Panc1 (cell line): ENCODE measurements around the gene OAT. TPM values are rescaled to one million over a fixed set of nuclear protein-coding genes. Genes with fewer than 3 reads are reported as not detected.
A peak's percentile ranks its signal among the peaks of the same experiment; 100 is the strongest.

Experiments
- ATAC-seq: fragments of 200-7000 bp; cut with Tn5 transposase; 2 replicates; pipeline ENCODE4 v1.9.1; 2020; ENCODE audit warnings: mild to moderate bottlenecking, moderate library complexity
- BruUV-seq: library from RNA; stranded (reverse); fragments of 400-500 nt; replicated peaks from 2 replicates; lab custom pipeline; 2021; lab: Mats Ljungman, UMichigan
- CTCF ChIA-PET: fragments of 300-600 bp; sonication (Branson Sonifier 250); formaldehyde crosslinking; loops from one replicate; lab custom pipeline; 2022; ENCODE audit warnings: antibody characterized with exemption; lab: Charles Lee
- POLR2A ChIA-PET: fragments of 300-600 bp; sonication (Branson Sonifier 250); formaldehyde crosslinking; loops from one replicate; lab custom pipeline; 2022; ENCODE audit warnings: antibody characterized with exemption; lab: Charles Lee
- DNase-seq: peaks from one replicate; pipeline ENCODE4 v3.0.0-alpha.2; 2010; ENCODE audit warnings: low read depth, low spot score
- H3K27ac ChIP-seq: 2 replicates; pipeline ENCODE4 v1.5.1; 2011; ENCODE audit warnings: mild to moderate bottlenecking, low read length, inconsistent platforms
- H3K27me3 ChIP-seq: fragments of 200-500 bp; sonication (Bioruptor generic); 2 replicates; pipeline ENCODE4 v1.6.0; 2014; ENCODE audit warnings: low read length, inconsistent platforms; ENCODE audit not compliant: control insufficient read depth, insufficient read depth
- H3K36me3 ChIP-seq: fragments of 200-500 bp; sonication (Bioruptor generic); 2 replicates; pipeline ENCODE4 v1.5.1; 2014; ENCODE audit warnings: inconsistent platforms, mild to moderate bottlenecking, low read length, moderate library complexity; ENCODE audit not compliant: control insufficient read depth, insufficient read depth
- H3K4me1 ChIP-seq: 2 replicates; pipeline ENCODE4 v1.5.1; 2011; ENCODE audit warnings: inconsistent platforms, mild to moderate bottlenecking, low read length, moderate library complexity; ENCODE audit not compliant: control insufficient read depth, insufficient read depth
- H3K4me3 ChIP-seq, 2 experiments: 2 replicates each; pipeline ENCODE4 v1.5.1; 2011 to 2012; ENCODE audit warnings: low read depth in 2 of 2, low read length in 2 of 2, mild to moderate bottlenecking in 2 of 2, inconsistent platforms in 1 of 2, moderate library complexity in 1 of 2
- H3K9me3 ChIP-seq: fragments of 200-500 bp; sonication (Bioruptor generic); 2 replicates; pipeline ENCODE4 v1.5.1; 2014; ENCODE audit warnings: low read depth, mild to moderate bottlenecking, inconsistent platforms, low read length, moderate library complexity; ENCODE audit not compliant: control insufficient read depth, insufficient read depth
- POLR2AphosphoS5 ChIP-seq: IDR thresholded peaks from 2 replicates; pipeline ENCODE4 v1.6.1; 2012; ENCODE audit warnings: mild to moderate bottlenecking, low read depth, low read length, moderate library complexity
- SIN3A ChIP-seq: IDR thresholded peaks from 2 replicates; pipeline ENCODE4 v1.6.1; 2012; ENCODE audit warnings: low read depth, mild to moderate bottlenecking, low read length, moderate library complexity, borderline replicate concordance; ENCODE audit not compliant: insufficient read depth
- TCF7L2 ChIP-seq: IDR thresholded peaks from 2 replicates; pipeline ENCODE4 v1.6.1; 2011; ENCODE audit warnings: mild to moderate bottlenecking, low read depth, low read length, inconsistent platforms
- in situ Hi-C: cut with HindIII; loops from 2 replicates; pipeline ENCODE4 v1.10.0; 2016; ENCODE audit warnings: low sequenced_read_pairs, low pct_unique_long_range_greater_than_20kb
- intact Hi-C: fragments of 100-400 bp; cut with micrococcal nuclease; formaldehyde crosslinking; loops from one replicate; pipeline ENCODE4 v1.10.0; 2022; ENCODE audit not compliant: unreplicated experiment
- total RNA-seq: library from RNA; stranded (reverse); gene quantifications from one replicate; pipeline ENCODE4 v1.2.1, GENCODE V29; 2021; ENCODE audit not compliant: unreplicated experiment
- TF ChIP-seq, protein P1 (sequence below): fragments of 450-650 bp; IDR thresholded peaks from 2 replicates; pipeline ENCODE4 v1.5.1; 2017; ENCODE audit warnings: mild to moderate bottlenecking
- TF ChIP-seq, protein P2 (sequence below), 2 experiments: IDR thresholded peaks; 2 replicates each; pipeline ENCODE4 v1.6.1; 2011 to 2012; ENCODE audit warnings: low read depth in 2 of 2, control low read depth in 1 of 2, low read length in 1 of 2, mild to moderate bottlenecking in 1 of 2, moderate library complexity in 1 of 2; ENCODE audit not compliant: insufficient read depth in 1 of 2

The OAT gene
- total RNA-seq, 1 experiment from 2014 or later = 166 TPM

DNA sequence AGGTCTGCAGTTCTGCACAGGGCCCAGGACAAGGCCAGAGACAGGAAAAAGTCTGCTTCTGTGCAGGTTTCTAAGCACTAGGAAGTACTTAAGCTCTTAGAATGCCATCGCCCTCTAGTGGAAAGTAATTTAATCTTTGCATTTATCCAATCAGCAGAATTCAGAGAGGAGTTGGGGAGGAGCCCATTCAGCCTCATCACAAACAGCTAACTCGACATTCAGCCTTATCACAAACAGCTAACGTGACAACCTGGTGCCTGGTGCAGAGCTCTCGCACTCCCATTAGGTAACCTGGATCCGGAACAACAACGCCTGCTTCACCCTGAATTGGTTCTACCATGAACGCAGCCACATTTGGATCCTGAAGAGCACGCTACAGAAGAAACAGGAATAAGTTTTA lies 15.2 kb downstream of the OAT start:
- DNase-seq (peak; percentile 45), ATAC-seq (peak; percentile 96)
- H3K9me3 ChIP-seq = no peaks in the 10 kb centered on the region
- H3K27me3 ChIP-seq = no peaks in the 10 kb centered on the region
- no peaks in the 10 kb centered on the region for H3K4me1 ChIP-seq
- H3K4me3 ChIP-seq = no peak overlapping the region
- H3K36me3 ChIP-seq = peaks cover 40% of the 10 kb centered on the region
- no peak overlapping the region for H3K27ac ChIP-seq
- TF ChIP-seq POLR2AphosphoS5 = no peak
- TF ChIP-seq, protein P1, sequence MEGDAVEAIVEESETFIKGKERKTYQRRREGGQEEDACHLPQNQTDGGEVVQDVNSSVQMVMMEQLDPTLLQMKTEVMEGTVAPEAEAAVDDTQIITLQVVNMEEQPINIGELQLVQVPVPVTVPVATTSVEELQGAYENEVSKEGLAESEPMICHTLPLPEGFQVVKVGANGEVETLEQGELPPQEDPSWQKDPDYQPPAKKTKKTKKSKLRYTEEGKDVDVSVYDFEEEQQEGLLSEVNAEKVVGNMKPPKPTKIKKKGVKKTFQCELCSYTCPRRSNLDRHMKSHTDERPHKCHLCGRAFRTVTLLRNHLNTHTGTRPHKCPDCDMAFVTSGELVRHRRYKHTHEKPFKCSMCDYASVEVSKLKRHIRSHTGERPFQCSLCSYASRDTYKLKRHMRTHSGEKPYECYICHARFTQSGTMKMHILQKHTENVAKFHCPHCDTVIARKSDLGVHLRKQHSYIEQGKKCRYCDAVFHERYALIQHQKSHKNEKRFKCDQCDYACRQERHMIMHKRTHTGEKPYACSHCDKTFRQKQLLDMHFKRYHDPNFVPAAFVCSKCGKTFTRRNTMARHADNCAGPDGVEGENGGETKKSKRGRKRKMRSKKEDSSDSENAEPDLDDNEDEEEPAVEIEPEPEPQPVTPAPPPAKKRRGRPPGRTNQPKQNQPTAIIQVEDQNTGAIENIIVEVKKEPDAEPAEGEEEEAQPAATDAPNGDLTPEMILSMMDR = peak; percentile 90
- ChIA-PET CTCF (interaction anchor here (0.5 to 1.1 kb wide), 7 partner anchors 9 to 409 kb away, joined by 3 to 6 read pairs (median 4); no protein-coding TSS in a partner anchor), POLR2A (interaction anchor here (0.6 kb wide), 1 partner anchor 102 kb away, joined by 3 read pairs; no protein-coding TSS in a partner anchor)
- intact Hi-C loops (no loop called here), in situ Hi-C loops (no loop called here)
- no TSS peak for BruUV-seq

DNA sequence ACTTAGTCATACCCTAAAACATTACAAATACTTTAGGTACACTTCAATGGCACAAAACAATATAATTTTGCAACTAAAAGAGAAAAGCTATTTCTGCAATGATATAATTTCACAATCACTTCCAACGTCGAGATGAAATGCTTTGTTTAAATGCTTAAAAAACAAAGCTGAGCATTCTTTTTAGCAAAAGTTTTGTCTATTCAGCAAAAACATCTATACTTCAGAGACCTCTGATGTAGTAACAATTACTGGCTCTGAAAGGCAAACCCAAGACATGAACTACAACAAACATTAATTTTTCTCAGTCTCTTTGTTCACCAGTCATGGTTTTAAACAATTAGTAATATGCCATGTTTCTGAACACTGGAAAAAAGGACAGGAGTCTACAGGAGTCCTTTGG lies 16.4 kb downstream of the OAT start:
- no TSS peak for BruUV-seq
- intact Hi-C loops (no loop called here), in situ Hi-C loops (no loop called here)
- Histone ChIP-seq H3K27ac (no peak overlapping the region), H3K27me3 (no peaks in the 10 kb centered on the region), H3K36me3 (peaks cover 35% of the 10 kb centered on the region), H3K4me1 (no peaks in the 10 kb centered on the region), H3K4me3 (no peak overlapping the region), H3K9me3 (no peaks in the 10 kb centered on the region)
- ChIA-PET POLR2A (no interaction called here), CTCF (no interaction called here)
- no peak for ATAC-seq
- TF ChIP-seq, protein P1 = no peak
- DNase-seq = no peak

DNA sequence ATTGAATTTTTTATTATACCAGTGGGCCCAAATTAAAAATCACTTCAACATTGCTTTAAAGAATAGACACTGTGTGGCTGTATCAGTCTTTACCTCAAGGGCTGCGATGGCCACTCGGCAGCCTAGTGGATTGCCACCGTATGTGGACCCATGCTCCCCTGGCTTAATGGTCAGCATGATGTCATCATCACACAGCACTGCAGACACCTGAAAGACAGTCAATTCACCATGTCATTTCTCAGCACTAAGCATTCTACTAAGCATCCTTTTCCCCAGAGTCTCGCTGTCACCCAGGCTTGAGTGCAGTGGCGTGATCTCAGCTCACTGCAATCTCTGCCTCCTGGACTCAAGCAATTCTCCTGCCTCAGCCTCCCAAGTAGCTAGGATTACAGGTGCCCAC lies 17.1 kb downstream of the OAT start:
- Histone ChIP-seq H3K9me3 (no peaks in the 10 kb centered on the region), H3K4me1 (no peaks in the 10 kb centered on the region), H3K27ac (no peak overlapping the region), H3K4me3 (no peak overlapping the region), H3K36me3 (peaks cover 33% of the 10 kb centered on the region), H3K27me3 (no peaks in the 10 kb centered on the region)
- ChIA-PET POLR2A (no interaction called here), CTCF (interaction anchor here (0.6 kb wide), 1 partner anchor 408 kb away, joined by 3 read pairs; no protein-coding TSS in a partner anchor)
- in situ Hi-C loops (no loop called here), intact Hi-C loops (no loop called here)
- TF ChIP-seq, protein P1 = no peak
- TF ChIP-seq TCF7L2 = no peak
- TF ChIP-seq, protein P2, sequence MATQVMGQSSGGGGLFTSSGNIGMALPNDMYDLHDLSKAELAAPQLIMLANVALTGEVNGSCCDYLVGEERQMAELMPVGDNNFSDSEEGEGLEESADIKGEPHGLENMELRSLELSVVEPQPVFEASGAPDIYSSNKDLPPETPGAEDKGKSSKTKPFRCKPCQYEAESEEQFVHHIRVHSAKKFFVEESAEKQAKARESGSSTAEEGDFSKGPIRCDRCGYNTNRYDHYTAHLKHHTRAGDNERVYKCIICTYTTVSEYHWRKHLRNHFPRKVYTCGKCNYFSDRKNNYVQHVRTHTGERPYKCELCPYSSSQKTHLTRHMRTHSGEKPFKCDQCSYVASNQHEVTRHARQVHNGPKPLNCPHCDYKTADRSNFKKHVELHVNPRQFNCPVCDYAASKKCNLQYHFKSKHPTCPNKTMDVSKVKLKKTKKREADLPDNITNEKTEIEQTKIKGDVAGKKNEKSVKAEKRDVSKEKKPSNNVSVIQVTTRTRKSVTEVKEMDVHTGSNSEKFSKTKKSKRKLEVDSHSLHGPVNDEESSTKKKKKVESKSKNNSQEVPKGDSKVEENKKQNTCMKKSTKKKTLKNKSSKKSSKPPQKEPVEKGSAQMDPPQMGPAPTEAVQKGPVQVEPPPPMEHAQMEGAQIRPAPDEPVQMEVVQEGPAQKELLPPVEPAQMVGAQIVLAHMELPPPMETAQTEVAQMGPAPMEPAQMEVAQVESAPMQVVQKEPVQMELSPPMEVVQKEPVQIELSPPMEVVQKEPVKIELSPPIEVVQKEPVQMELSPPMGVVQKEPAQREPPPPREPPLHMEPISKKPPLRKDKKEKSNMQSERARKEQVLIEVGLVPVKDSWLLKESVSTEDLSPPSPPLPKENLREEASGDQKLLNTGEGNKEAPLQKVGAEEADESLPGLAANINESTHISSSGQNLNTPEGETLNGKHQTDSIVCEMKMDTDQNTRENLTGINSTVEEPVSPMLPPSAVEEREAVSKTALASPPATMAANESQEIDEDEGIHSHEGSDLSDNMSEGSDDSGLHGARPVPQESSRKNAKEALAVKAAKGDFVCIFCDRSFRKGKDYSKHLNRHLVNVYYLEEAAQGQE (IDR thresholded peaks at IDR 0.05; ENCODE audit: insufficient read depth in 1 of 2, low read depth in 2 of 2, low read length in 1 of 2) = no peak
- TF ChIP-seq SIN3A = no peak
- no peak for TF ChIP-seq POLR2AphosphoS5
- BruUV-seq = no TSS peak
- DNase-seq = no peak
- ATAC-seq = no peak
